Stimulated activated CD4-positive, alpha-beta T cell treated with anti-CD3 and anti-CD28 coated beads, Interleukin-1b, Interleukin-23, amount 100 ng/mL, for 4 hours (primary cell): Measurements from ENCODE around the gene NCAPH2.

Experiments
- DNase-seq, 2 donors: peaks; one replicate each; pipeline ENCODE4 v3.0.0-alpha.2; 2020; ENCODE audit warnings: low read depth in 2 of 2

NCAPH2 gene

DNA sequence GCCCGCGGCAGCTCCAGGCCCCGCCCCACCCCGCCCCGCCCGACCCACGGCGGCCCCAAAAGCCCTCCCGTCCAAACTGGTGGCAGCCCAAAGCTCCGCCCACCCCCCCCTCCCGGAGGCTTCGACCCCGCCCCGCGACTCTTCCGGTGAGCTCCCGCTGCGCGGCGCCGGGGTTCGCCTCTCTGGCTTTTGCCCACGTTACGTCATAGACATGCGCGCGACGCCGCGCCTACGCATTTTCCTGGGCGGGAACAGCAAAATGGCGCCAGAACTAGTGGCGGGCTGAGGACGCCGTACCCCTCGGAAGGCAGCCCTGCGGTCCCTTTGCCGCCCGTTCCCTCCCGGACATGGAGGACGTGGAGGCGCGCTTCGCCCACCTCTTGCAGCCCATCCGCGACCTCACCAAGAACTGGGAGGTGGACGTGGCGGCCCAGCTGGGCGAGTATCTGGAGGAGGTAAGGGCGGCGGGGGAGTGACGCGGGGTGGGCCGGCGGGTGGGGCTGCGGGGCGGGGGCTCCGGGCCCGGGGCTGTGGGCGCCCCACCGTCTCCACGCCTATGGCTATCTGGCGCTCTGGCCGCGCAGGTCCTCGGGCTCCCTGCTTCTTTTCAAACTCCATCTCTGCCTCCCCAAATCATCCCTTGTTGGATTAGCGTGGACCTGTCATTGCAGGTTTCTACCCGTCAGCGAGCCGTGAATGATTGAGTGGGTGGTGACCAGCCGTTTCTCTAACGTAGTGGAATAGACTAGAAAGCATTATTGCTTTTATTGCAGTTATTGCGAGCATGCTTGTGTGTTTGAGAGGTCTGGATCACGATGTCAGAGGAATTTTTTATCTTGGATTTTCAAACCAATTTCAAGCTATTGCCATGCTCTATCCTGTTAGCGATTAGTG is at the start of gene NCAPH2:
NCAPH2 (plus strand) TSS at position 234 of the 894 bp plus-strand sequence; CDS start at position 348, 114 bp downstream.
- peak; percentile 97 for DNase-seq

DNA sequence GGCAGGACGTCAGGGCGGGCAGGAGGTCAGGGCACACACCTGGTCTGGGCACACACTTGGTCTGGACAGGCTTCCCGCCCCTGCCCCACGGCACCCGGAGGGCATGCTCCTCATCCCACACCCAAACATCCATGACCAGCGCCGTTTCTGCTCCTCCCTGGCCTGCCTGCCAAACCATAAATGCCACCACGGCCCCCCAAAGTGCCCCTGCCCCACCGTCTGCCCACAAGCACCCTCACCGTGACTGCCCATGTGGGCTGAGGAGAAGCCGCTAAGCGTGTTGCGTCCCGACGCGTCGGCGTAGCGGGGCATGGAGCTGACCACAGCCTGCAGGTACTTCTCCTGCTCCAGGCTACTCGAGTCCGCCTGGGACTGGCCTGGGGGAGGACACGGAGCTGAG is 49.0 kb upstream of the NCAPH2 start:
- DNase-seq, result no peak

DNA sequence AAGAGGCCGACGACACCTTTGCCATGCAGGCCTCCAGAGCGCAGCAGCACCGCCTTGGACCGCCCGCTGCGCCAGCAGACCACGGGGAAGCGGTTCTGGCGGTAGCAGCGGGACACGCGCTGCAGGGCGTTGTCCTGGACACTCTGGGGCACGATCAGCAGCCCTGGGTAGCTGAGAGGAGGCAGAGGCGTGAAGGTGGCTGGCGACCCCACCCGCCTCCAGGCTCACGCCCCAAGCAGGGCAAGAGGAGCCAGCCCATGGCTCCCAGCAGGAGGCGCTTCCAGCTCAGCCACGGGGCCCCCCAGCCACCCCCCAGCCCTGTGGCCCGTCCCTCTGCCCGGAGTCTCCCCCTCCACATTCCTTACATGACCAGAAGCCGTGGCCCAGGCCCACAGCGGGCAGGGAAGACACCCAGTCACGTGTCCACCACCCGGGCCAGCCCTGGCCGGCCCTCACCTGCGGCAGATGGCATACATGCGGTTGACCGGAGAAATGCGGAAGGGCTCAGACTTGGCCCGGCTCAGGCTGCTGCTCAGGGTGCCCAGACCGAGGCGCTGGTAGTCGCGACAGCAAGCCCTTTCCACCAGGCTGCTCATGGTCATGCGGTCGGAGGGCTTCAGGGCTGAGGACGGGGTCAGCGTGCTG is 48.4 kb upstream of the NCAPH2 start:
- DNase-seq, result no peak

DNA sequence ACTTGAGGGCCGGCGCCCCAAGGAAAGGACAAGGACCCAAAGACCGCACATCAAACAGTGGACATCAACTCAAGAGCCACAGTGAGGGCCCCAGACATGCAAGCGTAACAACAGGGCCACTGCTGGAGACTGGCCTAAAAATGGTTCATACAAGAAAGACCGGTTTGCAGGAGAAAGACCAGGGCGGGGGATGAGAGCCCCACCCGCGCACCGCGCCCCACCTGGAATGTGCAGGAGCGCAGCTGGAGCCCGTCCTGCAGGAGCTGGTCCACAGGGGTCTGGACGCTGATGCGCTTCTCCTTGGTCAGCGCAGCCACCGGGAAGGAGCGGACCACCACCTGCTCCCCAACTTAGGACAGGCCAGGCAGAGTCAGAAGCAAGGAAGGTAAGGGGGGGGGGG is 47.1 kb upstream of the NCAPH2 start:
- no peak for DNase-seq

DNA sequence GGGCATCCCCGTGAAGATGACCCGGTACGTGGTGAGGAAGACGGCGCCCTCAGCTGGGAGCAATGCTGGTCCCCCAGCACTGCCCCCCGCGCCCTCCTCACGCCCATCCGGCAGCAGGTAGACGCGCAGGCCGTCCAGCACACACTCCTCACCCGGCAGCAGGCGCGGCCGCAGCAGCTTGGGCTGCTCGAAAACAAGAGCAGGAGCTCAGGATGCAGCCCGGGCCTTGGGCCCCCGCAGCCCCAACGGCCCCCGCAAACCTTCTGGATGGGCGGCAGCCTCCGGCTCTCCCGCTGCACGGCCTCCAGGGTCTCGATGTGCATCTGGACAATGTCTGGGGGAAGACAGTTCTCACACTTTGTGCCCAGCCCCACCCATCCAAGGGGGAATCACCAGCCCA is 46.5 kb upstream of the NCAPH2 start:
- no peak for DNase-seq

DNA sequence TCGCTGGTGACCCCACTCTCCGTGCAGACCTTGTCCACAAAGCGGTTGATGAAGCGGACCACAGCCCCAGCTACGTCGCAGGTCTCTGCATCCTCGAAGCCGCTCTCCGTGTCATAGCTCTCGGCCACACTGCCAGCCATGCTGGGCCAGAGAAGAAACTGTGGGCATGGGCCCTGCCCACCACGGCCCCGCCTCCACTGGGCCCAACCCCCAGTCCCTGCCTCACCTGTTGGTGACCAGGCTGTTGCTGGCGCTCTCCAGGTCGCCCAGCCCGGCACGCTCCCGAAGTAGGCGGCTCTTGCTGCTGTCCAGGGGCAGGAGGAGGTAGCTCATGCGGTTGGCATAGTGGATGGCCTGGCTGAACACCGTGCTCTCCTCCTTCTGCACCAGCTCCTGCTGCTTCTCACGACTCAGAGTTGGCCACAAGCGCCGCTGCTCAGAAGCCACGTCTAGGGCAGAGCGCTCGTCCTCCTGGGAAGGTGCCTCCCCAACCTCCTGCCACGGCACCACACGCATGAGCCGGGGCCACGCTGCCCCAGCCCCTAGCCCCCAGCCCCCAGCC is 46.0 kb upstream of the NCAPH2 start:
- no peak for DNase-seq

DNA sequence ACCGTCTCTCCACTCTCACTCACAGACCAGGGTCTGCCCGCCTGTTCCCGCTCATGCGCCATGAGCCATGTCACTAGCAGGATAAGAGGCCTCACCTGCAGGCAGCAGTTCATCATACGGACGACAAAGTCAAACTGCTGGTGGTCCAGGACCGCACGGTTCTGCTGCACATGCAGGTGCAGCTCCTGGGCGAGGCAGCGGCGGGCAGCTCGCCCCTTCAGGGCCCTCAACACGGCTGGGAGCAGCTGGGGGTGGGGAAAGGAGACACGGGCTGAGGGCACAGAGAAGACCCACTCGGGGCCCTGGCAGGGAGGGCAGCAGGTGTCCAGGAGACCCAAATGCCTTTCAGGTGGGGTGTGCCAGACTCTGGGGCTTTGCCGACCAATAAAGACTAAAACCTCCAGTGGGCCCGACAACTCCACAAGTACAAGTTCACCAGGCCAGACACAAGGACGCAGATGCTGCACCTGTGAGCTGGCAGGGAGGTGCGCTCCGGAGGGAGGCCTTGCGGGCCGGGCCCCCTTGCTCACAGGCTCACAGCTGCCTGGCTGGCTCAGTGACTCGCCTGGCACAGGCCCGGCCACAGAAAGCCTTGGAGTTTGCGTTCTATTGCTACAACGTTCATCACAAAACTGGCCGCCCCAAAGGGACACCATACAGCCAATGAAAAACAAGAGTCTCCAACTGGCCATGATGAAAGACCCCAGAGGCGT is 44.7 kb upstream of the NCAPH2 start:
- no peak for DNase-seq

DNA sequence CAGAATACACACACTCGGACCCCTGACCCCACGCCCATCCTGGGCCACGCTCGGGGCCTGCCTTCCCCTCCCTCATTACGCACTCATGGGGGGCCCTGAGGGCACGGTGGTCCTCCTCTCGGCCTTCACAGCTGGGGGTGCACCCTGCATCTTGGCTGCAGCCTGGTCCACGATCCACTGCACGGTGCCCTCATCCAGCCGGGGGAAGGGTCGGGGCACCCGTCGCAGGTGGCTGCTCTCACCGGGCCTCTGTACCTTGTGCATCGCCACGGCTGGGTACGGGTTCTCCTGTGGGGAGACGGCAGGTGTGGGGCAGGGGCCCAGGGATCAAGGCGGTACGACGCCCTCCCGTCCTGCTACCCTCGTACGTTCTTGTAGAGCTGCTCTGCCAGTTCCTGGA is 43.6 kb upstream of the NCAPH2 start:
- DNase-seq, result no peak

DNA sequence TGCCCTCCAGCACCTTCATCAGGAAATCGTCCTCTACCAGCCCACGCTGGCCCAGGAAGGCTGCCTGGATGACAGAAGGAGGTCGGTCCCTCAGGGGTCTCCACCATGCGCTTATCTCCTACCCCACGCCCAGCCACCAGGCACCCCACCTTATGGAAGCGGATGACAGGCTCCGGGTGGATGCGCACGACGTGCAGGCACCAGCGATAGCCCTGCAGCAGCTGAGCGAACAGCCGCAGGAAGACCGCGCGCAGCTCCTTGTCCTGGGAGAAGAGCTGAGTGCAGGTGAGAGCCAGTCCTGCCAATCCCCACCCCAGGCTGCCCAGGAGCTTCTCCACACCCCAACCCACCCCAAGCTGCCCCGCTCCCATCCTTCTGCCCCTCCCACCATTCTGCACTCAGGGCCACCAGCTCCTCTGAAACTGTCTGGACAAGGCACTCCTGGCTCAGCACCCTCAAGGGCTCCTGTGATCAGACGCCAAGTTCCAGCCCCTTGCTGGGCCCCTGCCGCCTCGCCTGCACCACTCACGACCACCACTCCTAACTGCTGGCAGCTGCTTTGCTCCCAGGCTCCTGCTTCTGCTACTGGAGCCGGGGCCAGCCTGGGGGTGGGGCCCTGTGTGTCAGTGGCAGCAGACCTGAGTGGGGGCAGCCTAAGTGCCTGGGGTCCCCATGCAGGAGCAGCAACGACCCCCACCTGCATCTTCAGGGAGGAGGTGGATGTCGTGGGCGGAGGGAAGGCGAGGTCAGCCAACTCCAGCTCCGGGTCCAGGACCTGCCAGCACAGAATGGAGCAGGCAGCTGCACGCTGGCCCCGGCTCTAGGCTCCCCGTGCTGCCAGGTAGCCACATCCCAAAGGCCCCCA is 42.7 kb upstream of the NCAPH2 start:
- DNase-seq, result no peak

DNA sequence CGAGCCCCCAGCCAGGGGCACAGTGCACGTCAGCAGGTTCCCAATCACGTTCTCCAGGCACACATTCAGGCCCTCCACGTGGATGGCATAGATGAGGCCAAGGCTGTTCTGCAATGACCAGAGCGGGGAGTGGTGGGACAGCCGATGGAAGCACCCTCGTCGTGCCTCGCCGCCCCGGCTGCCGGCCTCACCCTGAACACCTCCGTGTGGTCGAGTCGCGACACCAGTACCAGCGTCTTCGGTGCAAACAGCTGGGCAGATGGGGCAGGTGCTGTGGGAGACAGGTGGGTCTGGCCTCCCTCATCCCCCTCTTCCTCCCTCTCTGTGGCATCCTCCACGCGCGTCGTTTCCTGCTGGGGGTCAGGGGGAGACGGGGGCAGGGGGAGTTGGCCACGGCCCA is 40.7 kb upstream of the NCAPH2 start:
- no peak for DNase-seq

DNA sequence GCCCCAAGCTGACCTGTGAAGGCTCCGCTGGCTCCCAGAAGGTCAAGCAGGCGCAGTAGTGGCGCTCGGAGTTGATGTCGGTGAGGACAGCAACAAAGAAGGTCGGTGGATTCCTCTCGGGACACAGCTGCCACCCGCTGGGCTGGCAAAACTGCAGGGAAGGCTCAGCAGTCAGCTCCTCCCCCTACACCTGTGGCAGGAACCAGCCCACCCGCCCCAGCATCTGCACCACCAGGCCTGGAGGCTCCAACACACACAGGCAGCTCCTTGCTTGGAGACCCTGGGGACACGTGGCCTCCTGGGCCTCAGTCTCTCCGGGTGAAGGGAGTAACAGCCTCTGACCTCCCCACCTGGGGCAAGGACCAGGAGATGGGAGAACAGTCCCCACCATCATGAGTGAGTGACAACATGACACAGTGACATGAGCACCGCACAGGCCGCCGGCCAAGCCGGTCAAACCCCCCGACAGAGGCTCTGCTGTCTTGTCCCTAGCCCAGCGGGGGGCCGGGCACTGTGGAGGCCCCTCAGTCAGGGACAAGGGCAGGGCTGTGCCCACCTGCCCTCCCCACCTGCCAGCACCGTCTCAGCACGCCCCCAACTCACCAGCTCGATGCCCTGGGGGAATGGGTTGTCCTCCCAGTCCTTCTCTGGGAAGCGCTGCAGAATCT is 40.1 kb upstream of the NCAPH2 start:
- DNase-seq, result no peak

DNA sequence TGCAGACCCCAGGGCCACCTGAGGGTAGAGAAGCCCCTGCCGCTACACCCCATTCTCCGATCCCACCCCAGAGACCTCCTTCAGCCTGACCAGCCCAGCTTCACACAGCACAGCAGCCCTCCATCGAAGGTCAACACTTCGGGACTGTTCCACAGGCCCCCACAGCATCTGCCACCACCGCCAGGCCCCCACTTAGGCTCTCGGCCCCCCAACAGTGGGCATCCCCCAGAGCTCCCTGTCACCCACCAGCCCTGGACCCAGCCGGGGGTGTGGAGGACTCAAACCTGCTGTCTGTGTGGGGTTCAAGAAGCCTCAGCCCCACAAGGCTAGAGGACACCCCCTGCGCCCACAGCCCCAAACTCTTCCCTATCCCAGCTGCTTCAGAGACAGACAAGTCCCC is 39.4 kb upstream of the NCAPH2 start:
- no peak for DNase-seq

DNA sequence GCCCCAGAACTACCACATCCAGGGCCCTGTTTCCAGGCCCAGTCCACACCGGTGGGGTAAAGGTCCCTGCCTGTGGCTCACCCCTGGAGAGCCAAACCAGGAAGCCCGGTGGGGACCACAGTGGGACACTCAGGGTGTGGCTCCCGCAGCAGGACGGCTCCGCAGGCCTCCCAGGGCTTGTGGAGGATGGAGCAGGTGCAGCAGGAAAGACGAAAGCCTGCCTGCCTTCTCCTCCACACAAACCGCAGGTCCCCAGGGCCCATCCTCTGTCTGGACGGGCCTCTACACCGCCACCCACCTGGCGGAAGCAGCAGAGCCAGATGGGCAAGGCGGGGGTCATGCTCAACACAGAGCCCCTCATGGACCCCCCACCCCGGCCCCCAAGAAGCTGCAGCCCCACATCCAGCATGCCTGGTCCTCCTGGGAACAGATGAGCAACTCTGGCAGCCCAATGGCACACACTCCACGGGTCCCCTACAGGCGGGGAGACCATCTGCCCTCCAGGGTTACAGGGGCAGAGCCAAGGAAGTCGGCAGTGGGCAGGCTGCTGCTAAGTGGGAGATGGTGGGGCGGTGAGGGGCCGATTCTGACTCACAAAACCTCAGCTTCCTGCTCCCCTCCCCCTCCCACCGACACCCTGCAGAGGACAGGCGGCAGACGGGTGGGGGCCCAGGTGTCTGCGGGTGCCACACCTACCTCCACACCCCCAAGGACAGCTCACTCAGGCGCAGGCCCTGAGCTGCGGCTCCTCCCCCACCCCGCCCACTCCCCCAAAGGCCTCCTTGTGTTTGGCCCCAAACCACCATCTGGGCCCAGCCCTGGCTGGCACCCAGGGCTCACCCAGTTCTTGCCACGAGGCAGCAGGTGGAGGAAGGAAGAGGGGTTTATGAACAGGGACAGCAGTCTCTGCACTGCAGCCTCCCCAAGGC is 38.4 kb upstream of the NCAPH2 start:
- peak; percentile 83 to 93 for DNase-seq

DNA sequence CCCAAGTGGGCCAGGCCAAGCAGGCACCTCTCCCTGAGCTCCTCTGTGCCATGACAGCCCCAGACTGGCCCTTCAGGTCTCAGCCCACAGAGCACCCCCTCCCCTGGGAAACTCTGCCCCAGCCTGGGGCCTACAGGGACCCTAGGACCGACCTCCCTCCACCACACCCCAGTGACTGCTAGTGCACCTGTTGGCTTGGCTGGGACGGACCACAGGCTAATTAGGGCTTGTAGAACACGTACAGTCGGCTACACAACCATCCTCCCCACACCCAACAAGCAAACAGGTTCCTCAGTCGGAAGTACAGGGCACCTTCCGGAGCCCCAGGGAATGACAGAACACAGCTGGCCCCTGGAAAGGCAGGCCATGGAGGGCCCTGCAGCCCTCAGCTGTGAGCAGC is 37.5 kb upstream of the NCAPH2 start:
- no peak for DNase-seq

DNA sequence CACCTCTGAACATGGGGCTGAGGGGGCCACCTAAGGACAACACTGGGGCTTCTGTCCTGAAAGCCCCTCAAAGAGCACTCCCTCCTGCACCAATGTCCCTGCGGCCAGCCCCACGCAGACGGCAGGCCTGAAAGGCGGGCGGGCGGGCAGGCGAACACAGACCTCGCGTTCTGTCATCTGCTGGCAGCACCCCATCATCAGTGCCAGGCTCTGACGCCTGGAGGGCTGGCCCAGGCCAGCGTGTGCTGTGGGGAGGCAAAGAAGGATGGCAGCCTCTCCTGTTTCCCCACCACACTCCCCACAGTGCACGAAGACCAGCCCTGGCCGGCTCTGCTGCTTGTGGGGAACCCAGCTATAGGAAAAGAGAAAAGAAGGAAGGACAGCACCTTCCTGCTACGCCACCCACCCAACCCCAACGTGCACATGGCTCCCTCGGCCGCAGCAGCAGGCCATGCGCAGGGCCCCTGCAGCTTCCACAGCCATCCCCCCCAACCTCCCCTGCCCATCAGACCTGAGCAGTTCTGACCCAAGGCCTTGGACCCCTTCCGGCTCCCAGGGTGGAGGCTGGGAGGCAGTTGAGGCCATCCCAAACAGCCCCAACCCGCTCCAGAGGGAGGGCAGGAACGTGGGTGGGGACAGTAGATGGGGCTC is 36.7 kb upstream of the NCAPH2 start:
- no peak for DNase-seq

DNA sequence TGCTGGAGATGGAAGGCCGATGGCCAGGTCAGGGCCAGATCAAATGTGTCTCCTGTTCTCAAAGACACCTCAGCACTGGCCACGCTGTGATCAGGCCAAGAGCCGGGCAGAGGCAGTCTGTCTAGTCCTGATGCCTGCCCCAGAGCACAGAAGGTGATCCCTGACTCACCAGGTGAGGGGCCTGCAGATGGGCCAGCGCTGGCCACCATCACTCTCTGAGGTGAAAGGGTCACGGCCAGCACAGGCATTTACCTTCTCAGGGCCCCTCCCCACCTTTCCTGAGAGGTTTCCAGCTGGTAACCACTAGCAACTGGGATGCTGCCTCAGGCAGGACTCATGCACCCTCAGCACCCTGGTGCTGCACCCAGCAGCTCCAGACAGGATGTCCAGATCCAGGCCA is 36.1 kb upstream of the NCAPH2 start:
- no peak for DNase-seq

DNA sequence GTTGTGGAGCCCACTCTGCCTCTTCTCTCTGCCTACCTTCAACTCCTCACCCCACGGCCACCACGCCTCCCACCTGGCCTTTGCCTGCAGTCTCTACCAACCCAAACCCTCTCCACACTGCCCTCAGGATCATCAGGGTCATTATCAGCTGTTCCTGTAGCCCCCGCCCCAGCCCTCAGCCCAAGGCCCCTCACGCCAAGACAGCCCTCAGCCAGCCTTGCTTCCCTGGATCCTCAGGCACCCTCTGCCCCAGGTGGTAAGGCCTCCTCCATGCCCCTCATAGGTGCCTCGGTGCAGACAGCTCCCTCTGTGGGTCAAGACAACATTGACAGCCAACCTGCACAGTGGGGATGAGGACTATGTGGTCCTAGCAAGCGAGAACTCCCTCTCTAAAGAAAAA is 34.9 kb upstream of the NCAPH2 start:
- peak in 1 of 2 donors; percentile 27 for DNase-seq

DNA sequence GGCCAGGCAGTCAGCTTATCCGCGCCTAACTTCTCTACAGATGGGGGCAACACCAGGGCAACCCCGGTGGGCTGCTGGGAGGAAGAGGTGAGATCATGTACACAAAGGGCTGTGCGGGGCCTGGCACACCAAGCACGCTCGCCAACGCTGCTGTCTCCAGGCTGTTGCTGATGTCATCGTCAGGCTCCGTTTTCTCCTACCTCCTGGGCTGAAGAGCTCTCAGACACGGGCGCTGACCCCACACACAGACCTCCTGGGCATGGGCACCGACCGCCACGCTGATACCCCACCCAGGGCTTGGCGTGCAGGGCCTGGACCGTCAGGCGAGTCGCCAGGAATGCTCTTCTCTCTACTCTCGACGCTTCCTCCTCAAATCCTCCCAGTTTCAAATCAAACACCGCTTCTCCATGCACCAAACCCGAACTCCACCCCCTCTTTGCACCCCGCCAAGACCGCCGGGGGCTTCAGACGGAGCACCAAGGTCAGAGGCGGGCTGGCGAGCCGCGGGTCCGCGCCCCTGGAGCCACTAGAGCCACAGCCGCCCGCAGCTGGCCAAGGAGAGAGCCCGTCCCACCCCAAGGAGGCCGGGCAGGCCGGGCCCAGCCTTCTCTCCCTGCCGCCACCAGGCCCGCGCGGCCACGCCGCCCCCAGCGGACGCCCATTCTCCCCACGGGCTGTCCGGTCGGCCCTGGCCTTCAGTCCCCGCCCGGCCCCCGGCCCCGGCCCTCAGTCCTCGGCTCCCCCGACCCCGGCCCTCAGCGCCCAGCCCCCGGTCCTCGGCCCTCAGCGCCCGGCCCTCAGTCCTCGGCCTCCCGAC is 34.0 kb upstream of the NCAPH2 start:
- no peak for DNase-seq
